Fibroblast of lung (primary cell): ENCODE results near the gene STK11.

Experiments
- CTCF ChIP-seq, 2 donors: IDR thresholded peaks in 1 of 2; conservative IDR thresholded peaks in 1 of 2; 1 replicate in 1 of 2; 2 replicates in 1 of 2; pipeline ENCODE4 v1.5.1; 2011 to 2012; ENCODE audit warnings: low read length in 2 of 2, control low read depth in 1 of 2, inconsistent platforms in 1 of 2, low read depth in 1 of 2, mild to moderate bottlenecking in 1 of 2
- EZH2 ChIP-seq: IDR thresholded peaks from 2 replicates; pipeline ENCODE4 v1.5.1; 2012; ENCODE audit warnings: low read length, control low read depth, mild to moderate bottlenecking; ENCODE audit errors: missing control alignments

GRCh38 chr19:1274081-1274851 lies 68.7 kb downstream of the STK11 start:
- TF ChIP-seq EZH2, result no peak
- no peak for TF ChIP-seq CTCF (conservative IDR thresholded peaks at IDR 0.05 in 1 of 2, IDR thresholded peaks at IDR 0.05 in 1 of 2; ENCODE audit: low read depth in 1 of 2, low read length in 2 of 2)
